OCI-LY3 (cell line): ENCODE results near the gene YLPM1.

Source experiments
- EZH2phosphoT487 ChIP-seq: fragments of 200-600 bp; shearing (Covaris generic); IDR thresholded peaks from 2 replicates; pipeline ENCODE4 v1.6.1; 2018; ENCODE audit warnings: antibody characterized with exemption, mixed run types, low read depth
- TF ChIP-seq, protein P1 (sequence below): fragments of 200-600, 300-600 bp; sonication (generic); IDR thresholded peaks from 2 replicates; pipeline ENCODE4 v1.5.1; 2014; ENCODE audit warnings: antibody characterized with exemption, low read length, low read depth

DNA sequence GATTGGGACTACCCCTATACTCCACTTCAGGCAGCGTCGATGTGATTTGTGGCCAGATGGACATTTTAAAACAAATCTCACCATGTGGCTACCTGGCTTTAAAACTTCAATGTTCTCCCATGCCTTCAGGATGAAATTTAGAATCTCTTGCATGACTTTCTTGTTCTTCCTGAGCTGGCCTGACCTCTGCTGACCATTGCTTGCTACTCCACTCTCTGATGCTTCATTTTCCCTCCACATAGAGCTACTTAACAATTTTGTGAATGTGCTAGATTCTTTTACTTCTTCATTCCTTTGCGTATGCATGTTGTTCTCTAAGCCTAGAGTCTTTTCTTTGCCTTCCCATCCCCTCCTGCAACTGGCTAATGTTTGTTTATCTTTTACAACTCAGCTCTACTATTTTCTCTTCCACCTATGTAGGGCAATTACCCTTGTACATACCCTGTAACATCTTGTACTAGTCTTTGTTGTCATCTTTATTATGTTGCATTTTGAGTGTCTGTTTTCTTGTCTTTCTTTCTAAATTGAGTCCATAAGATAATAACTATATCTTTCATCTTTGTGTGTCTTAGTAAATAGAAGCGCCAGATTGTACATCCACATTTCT is 41.2 kb downstream of the YLPM1 start:
- TF ChIP-seq, protein P1, sequence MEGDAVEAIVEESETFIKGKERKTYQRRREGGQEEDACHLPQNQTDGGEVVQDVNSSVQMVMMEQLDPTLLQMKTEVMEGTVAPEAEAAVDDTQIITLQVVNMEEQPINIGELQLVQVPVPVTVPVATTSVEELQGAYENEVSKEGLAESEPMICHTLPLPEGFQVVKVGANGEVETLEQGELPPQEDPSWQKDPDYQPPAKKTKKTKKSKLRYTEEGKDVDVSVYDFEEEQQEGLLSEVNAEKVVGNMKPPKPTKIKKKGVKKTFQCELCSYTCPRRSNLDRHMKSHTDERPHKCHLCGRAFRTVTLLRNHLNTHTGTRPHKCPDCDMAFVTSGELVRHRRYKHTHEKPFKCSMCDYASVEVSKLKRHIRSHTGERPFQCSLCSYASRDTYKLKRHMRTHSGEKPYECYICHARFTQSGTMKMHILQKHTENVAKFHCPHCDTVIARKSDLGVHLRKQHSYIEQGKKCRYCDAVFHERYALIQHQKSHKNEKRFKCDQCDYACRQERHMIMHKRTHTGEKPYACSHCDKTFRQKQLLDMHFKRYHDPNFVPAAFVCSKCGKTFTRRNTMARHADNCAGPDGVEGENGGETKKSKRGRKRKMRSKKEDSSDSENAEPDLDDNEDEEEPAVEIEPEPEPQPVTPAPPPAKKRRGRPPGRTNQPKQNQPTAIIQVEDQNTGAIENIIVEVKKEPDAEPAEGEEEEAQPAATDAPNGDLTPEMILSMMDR: no peak
- TF ChIP-seq EZH2phosphoT487: no peak
